H9 (cell line): ENCODE results near the gene PPARGC1A. TPM values are rescaled to one million over a fixed set of nuclear protein-coding genes. Genes with fewer than 3 reads are reported as not detected.

Source experiments
- DNase-seq: peaks from one replicate; pipeline ENCODE4 v3.0.0-alpha.2; 2017
- H2AFZ ChIP-seq: one replicate; pipeline ENCODE4 v1.6.1; 2013; ENCODE audit warnings: mild to moderate bottlenecking, low read length, control low read depth, moderate library complexity
- H2AK5ac ChIP-seq: 2 replicates; pipeline ENCODE4 v1.6.1; 2013; ENCODE audit warnings: low read length, control low read depth, mixed read lengths; ENCODE audit not compliant: insufficient read length
- H2BK120ac ChIP-seq: one replicate; pipeline ENCODE4 v1.6.1; 2013; ENCODE audit warnings: low read depth, mild to moderate bottlenecking, low read length, control low read depth, inconsistent platforms; ENCODE audit not compliant: poor library complexity, severe bottlenecking
- H2BK12ac ChIP-seq: 2 replicates; pipeline ENCODE4 v1.6.1; 2013; ENCODE audit warnings: low read length, control low read depth, mixed read lengths, low read depth; ENCODE audit not compliant: insufficient read length
- H2BK15ac ChIP-seq: 2 replicates; pipeline ENCODE4 v1.6.1; 2013; ENCODE audit warnings: low read depth, low read length, control low read depth
- H2BK20ac ChIP-seq: one replicate; pipeline ENCODE4 v1.6.1; 2013; ENCODE audit warnings: low read depth, mild to moderate bottlenecking, low read length, control low read depth, inconsistent platforms; ENCODE audit not compliant: poor library complexity, severe bottlenecking
- H2BK5ac ChIP-seq: 2 replicates; pipeline ENCODE4 v1.6.1; 2013; ENCODE audit warnings: low read length, control low read depth, mixed read lengths; ENCODE audit not compliant: insufficient read length
- H3K14ac ChIP-seq: 2 replicates; pipeline ENCODE4 v1.6.1; 2013; ENCODE audit warnings: low read length, control low read depth; ENCODE audit not compliant: insufficient read depth
- H3K18ac ChIP-seq: 2 replicates; pipeline ENCODE4 v1.6.1; 2013; ENCODE audit warnings: low read depth, mild to moderate bottlenecking, mixed read lengths, low read length, control low read depth; ENCODE audit not compliant: insufficient read length
- H3K23ac ChIP-seq: 2 replicates; pipeline ENCODE4 v1.6.1; 2013; ENCODE audit warnings: low read length, control low read depth, mixed read lengths, low read depth; ENCODE audit not compliant: insufficient read length
- H3K23me2 ChIP-seq: 2 replicates; pipeline ENCODE4 v1.6.1; 2013; ENCODE audit warnings: low read depth, mild to moderate bottlenecking, mixed read lengths, low read length, control low read depth; ENCODE audit not compliant: insufficient read length, poor library complexity, severe bottlenecking
- H3K27ac ChIP-seq: 2 replicates; pipeline ENCODE4 v1.5.1; 2013; ENCODE audit warnings: low read length, control low read depth, mixed read lengths, low read depth; ENCODE audit not compliant: insufficient read length
- H3K27me3 ChIP-seq: 2 replicates; pipeline ENCODE4 v1.6.1; 2013; ENCODE audit warnings: low read length, control low read depth, inconsistent platforms; ENCODE audit not compliant: insufficient read depth
- H3K4ac ChIP-seq: 2 replicates; pipeline ENCODE4 v1.6.1; 2013; ENCODE audit warnings: low read depth, mild to moderate bottlenecking, control low read depth, inconsistent platforms, low read length, moderate library complexity
- H3K4me1 ChIP-seq: 2 replicates; pipeline ENCODE4 v1.6.1; 2013; ENCODE audit warnings: low read length, control low read depth, inconsistent platforms; ENCODE audit not compliant: insufficient read depth
- H3K4me2 ChIP-seq: 2 replicates; pipeline ENCODE4 v1.6.1; 2013; ENCODE audit warnings: low read length, control low read depth, mixed read lengths; ENCODE audit not compliant: insufficient read length, insufficient read depth
- H3K56ac ChIP-seq: 2 replicates; pipeline ENCODE4 v1.6.1; 2013; ENCODE audit warnings: low read depth, mild to moderate bottlenecking, mixed read lengths, low read length, control low read depth; ENCODE audit not compliant: insufficient read length
- H3K79me1 ChIP-seq: 2 replicates; pipeline ENCODE4 v1.6.1; 2013; ENCODE audit warnings: low read depth, mild to moderate bottlenecking, moderate library complexity, low read length, control low read depth, inconsistent platforms; ENCODE audit not compliant: insufficient read depth, poor library complexity, severe bottlenecking
- H3K79me2 ChIP-seq: 2 replicates; pipeline ENCODE4 v1.6.1; 2013; ENCODE audit warnings: low read length, control low read depth, inconsistent platforms; ENCODE audit not compliant: insufficient read depth
- H3K9ac ChIP-seq: 2 replicates; pipeline ENCODE4 v1.6.1; 2013; ENCODE audit warnings: low read length, control low read depth, mixed read lengths; ENCODE audit not compliant: insufficient read length; ENCODE audit errors: extremely low read depth
- H3K9me3 ChIP-seq: one replicate; pipeline ENCODE4 v1.6.1; 2013; ENCODE audit warnings: low read depth, low read length, inconsistent platforms; ENCODE audit not compliant: control insufficient read depth
- H3T11ph ChIP-seq: one replicate; pipeline ENCODE4 v1.6.1; 2013; ENCODE audit warnings: mild to moderate bottlenecking, low read length, control low read depth, inconsistent platforms
- H4K20me1 ChIP-seq: one replicate; pipeline ENCODE4 v1.6.1; 2013; ENCODE audit not compliant: control insufficient read depth, insufficient read length, insufficient read depth
- H4K5ac ChIP-seq: 2 replicates; pipeline ENCODE4 v1.6.1; 2013; ENCODE audit warnings: low read depth, mild to moderate bottlenecking, mixed read lengths, low read length, control low read depth; ENCODE audit not compliant: insufficient read length
- H4K8ac ChIP-seq: replicated peaks from 2 replicates; pipeline ENCODE4 v1.6.1; 2013; ENCODE audit warnings: low read length, control low read depth, mixed read lengths, low read depth; ENCODE audit not compliant: insufficient read length
- H4K91ac ChIP-seq: 2 replicates; pipeline ENCODE4 v1.6.1; 2013; ENCODE audit warnings: low read depth, mild to moderate bottlenecking, moderate library complexity, mixed read lengths, low read length, control low read depth; ENCODE audit not compliant: insufficient read length
- H3K27ac Mint-ChIP-seq, 3 experiments: 2 replicates in 2 of 3; 3 replicates in 1 of 3; pipeline ENCODE4 v1.8.0; 2020 to 2021; ENCODE audit warnings: mixed read lengths in 3 of 3, mild to moderate bottlenecking in 1 of 3, moderate library complexity in 1 of 3
- H3K27me3 Mint-ChIP-seq: 2 replicates; pipeline ENCODE4 v1.8.0; 2021; ENCODE audit warnings: low read depth, mild to moderate bottlenecking, moderate library complexity, mixed read lengths
- H3K36me3 Mint-ChIP-seq, 3 experiments: 2 replicates in 2 of 3; 3 replicates in 1 of 3; pipeline ENCODE4 v1.8.0; 2020 to 2021; ENCODE audit warnings: low read depth in 3 of 3, mixed read lengths in 3 of 3; ENCODE audit not compliant: insufficient read depth in 1 of 3
- H3K4me1 Mint-ChIP-seq, 2 experiments: 2 replicates each; pipeline ENCODE4 v1.8.0; 2020; ENCODE audit warnings: mixed read lengths in 2 of 2
- H3K4me3 Mint-ChIP-seq, 2 experiments: 2 replicates in 1 of 2; 3 replicates in 1 of 2; pipeline ENCODE4 v1.8.0; 2020 to 2021; ENCODE audit warnings: mild to moderate bottlenecking in 2 of 2, mixed read lengths in 2 of 2, moderate library complexity in 1 of 2
- H3K9me3 Mint-ChIP-seq, 2 experiments: 2 replicates in 1 of 2; 3 replicates in 1 of 2; pipeline ENCODE4 v1.8.0; 2020; ENCODE audit warnings: mild to moderate bottlenecking in 2 of 2, mixed read lengths in 2 of 2, moderate library complexity in 1 of 2
- CTCF ChIP-seq: fragments of 200-600 bp; sonication (generic); conservative IDR thresholded peaks from 3 replicates; pipeline ENCODE4 v1.8.0; 2021; ENCODE audit warnings: antibody characterized with exemption, mild to moderate bottlenecking
- WGBS: extraction: QIAGEN DNeasy Blood & Tissue Kit; methylation state at CpG from one replicate; pipeline ENCODE4 v1.1.7; 2013; ENCODE audit warnings: missing lambda C conversion rate, low lambda C conversion rate, mixed read lengths; ENCODE audit not compliant: insufficient read length; ENCODE audit errors: extremely low coverage; 5-methylcytosine and 5-hydroxymethylcytosine counted together
- total RNA-seq: library from RNA; stranded (reverse); gene quantifications from 2 replicates; pipeline ENCODE4 v1.2.1, GENCODE V29; 2021

PPARGC1A gene
- total RNA-seq, 1 experiment from 2014 or later: 1.7 TPM

DNA sequence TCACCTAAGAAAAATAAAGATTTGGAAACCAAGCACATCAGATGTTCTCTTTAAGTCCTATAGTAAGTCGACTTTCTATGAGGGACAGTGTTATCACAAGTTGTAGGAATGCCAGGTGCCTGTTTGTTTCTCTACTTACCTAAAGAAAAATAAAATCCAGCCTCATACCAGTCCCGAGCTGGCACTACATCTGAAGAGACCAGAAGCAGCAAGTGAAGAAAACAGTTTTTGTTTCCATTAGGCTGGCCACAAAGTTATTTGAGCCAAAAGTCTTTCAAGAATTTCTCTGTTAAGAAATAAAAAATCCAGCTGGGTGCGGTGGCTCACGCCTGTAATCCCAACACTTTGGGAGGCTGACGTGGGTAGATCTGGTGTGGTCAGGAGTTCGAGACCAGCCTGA is 10.8 kb upstream of the PPARGC1A start:
- Mint-ChIP-seq H3K27me3 (no peaks in the 10 kb centered on the region), H3K9me3 (no peaks in the 10 kb centered on the region), H3K27ac (no peak overlapping the region), H3K4me3 (no peak overlapping the region), H3K4me1 (peaks cover 6 to 7% of the 10 kb centered on the region in 2 experiments), H3K36me3 (no peaks in the 10 kb centered on the region)
- H2AFZ ChIP-seq: no peak overlapping the region
- no CpG with 5 or more reads among the region's 6 CpGs for WGBS
- H3K9ac ChIP-seq: no peak overlapping the region
- no peak overlapping the region for H2BK120ac ChIP-seq
- H3K18ac ChIP-seq: no peak overlapping the region
- H3K56ac ChIP-seq: no peak overlapping the region
- H3K23me2 ChIP-seq: no peaks in the 10 kb centered on the region
- H3K4me2 ChIP-seq: no peak overlapping the region
- no peak overlapping the region for H2BK15ac ChIP-seq
- H4K8ac ChIP-seq: no peak overlapping the region
- H3K4ac ChIP-seq: no peak overlapping the region
- no peaks in the 10 kb centered on the region for H4K20me1 ChIP-seq
- no peak overlapping the region for H4K5ac ChIP-seq
- no peaks in the 10 kb centered on the region for H3K27me3 ChIP-seq
- no peak overlapping the region for H2BK12ac ChIP-seq
- TF ChIP-seq CTCF: no peak
- H3K9me3 ChIP-seq: no peaks in the 10 kb centered on the region
- H2AK5ac ChIP-seq: no peak overlapping the region
- H2BK20ac ChIP-seq: no peak overlapping the region
- no peak overlapping the region for H4K91ac ChIP-seq
- H2BK5ac ChIP-seq: no peak overlapping the region
- no peak overlapping the region for H3K27ac ChIP-seq
- DNase-seq: no peak
- H3K4me1 ChIP-seq: no peaks in the 10 kb centered on the region
- H3K14ac ChIP-seq: no peak overlapping the region
- no peak overlapping the region for H3T11ph ChIP-seq
- H3K79me2 ChIP-seq: no peaks in the 10 kb centered on the region
- no peak overlapping the region for H3K23ac ChIP-seq
- H3K79me1 ChIP-seq: no peaks in the 10 kb centered on the region
